ENCODE data around the gene SCP2.

The SCP2 gene

GRCh38 chr1:53080041-53080440 is 153.0 kb downstream of the SCP2 start (continued):
- TF ChIP-seq ZBTB11 (tag by site-specific recombination; conservative IDR thresholded peaks at IDR 0.05; ENCODE audit: low read depth) (no peak), ZXDB (tag by site-specific recombination; IDR thresholded peaks at IDR 0.05) (no peak), ZNF560 (tag by site-specific recombination; IDR thresholded peaks at IDR 0.05; ENCODE audit: borderline replicate concordance) (no peak), ZNF670 (tag by site-specific recombination; IDR thresholded peaks at IDR 0.05; ENCODE audit: low read depth) (no peak), ZBTB8A (tag by site-specific recombination; IDR thresholded peaks at IDR 0.05) (no peak), ZNF394 (tag by site-specific recombination; IDR thresholded peaks at IDR 0.05; ENCODE audit: borderline replicate concordance) (no peak), ZNF544 (tag by site-specific recombination; IDR thresholded peaks at IDR 0.05) (no peak), GLIS1 (tag by site-specific recombination; IDR thresholded peaks at IDR 0.05) (no peak)

DNA sequence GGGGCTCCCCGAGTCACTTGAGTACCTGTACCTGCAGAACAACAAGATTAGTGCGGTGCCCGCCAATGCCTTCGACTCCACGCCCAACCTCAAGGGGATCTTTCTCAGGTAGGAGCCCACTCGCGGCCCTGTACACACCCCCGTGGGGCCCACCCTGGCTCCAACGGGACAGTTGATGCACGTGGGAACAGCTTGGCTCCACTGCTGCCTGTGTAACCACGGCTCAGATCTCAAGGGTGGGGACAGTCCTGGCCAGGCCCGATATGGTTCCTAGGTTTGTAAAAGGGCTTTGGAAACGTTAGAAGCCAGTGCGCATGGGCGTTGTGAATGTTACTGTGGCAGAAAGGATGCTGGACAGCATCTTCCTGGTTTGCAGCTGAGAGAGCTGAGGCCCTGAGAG is 153.7 kb downstream of the SCP2 start:
- TF ChIP-seq REST (tag by site-specific recombination; IDR thresholded peaks at IDR 0.05), result peak; percentile 56; the same call in 1 of the 2 replicates
- no peak for TF ChIP-seq MZF1 (tag by site-specific recombination; IDR thresholded peaks at IDR 0.05; ENCODE audit: borderline replicate concordance)
- no peak for TF ChIP-seq ZNF16 (tag by site-specific recombination; IDR thresholded peaks at IDR 0.05; ENCODE audit: low read depth)
- Histone ChIP-seq H3K4me1 (ENCODE audit: control insufficient read depth, insufficient read depth, low read length) (no peaks in the 10 kb centered on the region), H3K27ac (ENCODE audit: extremely low read depth, low read depth, low read length) (no peak overlapping the region), H3K9me3 (ENCODE audit: control insufficient read depth, insufficient read depth, low read depth, low read length) (no peaks in the 10 kb centered on the region), H3K4me3 (ENCODE audit: low read depth, low read length) (no peak overlapping the region), H3K36me3 (ENCODE audit: control insufficient read depth in 2 of 2, insufficient read depth in 1 of 2, low read length in 2 of 2) (no peaks in the 10 kb centered on the region)
- ChIA-PET POLR2A (no interaction called here), CTCF (interaction anchor here (1.2 kb wide), 1 partner anchor 176 kb away, joined by 4 read pairs; no protein-coding TSS in a partner anchor)

DNA sequence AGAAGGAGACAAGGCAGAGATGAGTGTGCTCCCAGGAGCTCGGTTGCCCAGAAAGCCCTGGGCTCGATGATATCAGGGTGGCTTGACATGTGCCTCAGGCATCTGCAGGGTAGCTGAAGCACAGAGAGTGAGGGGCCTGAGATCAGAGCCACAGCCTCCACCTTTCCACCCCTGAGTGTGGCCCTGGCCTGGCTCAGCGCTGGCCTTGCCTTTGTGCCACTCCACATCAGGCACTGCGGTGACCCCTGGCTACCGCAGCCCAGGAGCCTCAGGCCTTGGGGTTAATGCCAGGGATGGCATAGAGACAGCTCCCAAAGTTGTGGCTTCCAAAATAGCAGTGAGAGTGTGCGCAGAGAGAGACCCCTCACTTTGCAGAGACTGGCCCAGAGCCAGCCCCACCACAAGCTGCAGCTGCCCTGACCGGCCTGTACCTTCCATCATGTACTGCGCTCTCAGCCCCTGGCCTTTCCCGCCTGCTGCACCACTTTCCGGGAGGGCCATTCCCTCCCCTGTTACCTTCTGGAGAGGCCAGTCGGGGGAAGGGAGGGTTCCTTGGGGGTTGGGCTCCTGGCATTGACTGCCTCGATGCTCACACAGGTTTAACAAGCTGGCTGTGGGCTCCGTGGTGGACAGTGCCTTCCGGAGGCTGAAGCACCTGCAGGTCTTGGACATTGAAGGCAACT is 154.4 kb downstream of the SCP2 start:
- Histone ChIP-seq H3K4me3 (ENCODE audit: low read depth, low read length) (no peak overlapping the region), H3K36me3 (ENCODE audit: control insufficient read depth in 2 of 2, insufficient read depth in 1 of 2, low read length in 2 of 2) (no peaks in the 10 kb centered on the region), H3K9me3 (ENCODE audit: control insufficient read depth, insufficient read depth, low read depth, low read length) (no peaks in the 10 kb centered on the region), H3K27ac (ENCODE audit: extremely low read depth, low read depth, low read length) (no peak overlapping the region), H3K4me1 (ENCODE audit: control insufficient read depth, insufficient read depth, low read length) (no peaks in the 10 kb centered on the region)
- CTCF ChIA-PET, result interaction anchor here (0.7 to 1.2 kb wide), 2 partner anchors 119 to 176 kb away, joined by 3 to 4 read pairs; no protein-coding TSS in a partner anchor
- POLR2A ChIA-PET, result interaction anchor here (0.5 kb wide), 1 partner anchor 682 kb away, joined by 3 read pairs; no protein-coding TSS in a partner anchor
- TF ChIP-seq KLF9 (tag by site-specific recombination; IDR thresholded peaks at IDR 0.05; ENCODE audit: low read depth), result no peak
- TF ChIP-seq ZNF692 (tag by site-specific recombination; IDR thresholded peaks at IDR 0.05), result no peak
- TF ChIP-seq AEBP2 (tag by site-specific recombination; IDR thresholded peaks at IDR 0.05; ENCODE audit: borderline replicate concordance), result no peak
- no peak for TF ChIP-seq ZBTB7A (tag by site-specific recombination; IDR thresholded peaks at IDR 0.05; ENCODE audit: low read depth)
- no peak for TF ChIP-seq HIC1 (tag by site-specific recombination; IDR thresholded peaks at IDR 0.05)
- no peak for TF ChIP-seq ZNF777 (tag by site-specific recombination; IDR thresholded peaks at IDR 0.05; ENCODE audit: borderline replicate concordance)
- no peak for TF ChIP-seq RBAK (tag by site-specific recombination; IDR thresholded peaks at IDR 0.05)
- TF ChIP-seq ZNF654 (tag by site-specific recombination; IDR thresholded peaks at IDR 0.05; ENCODE audit: low read depth), result no peak
- TF ChIP-seq ZFHX2 (tag by site-specific recombination; conservative IDR thresholded peaks at IDR 0.05), result no peak
